ENCODE data around the gene CNTNAP2. TPM values are rescaled to one million over a fixed set of nuclear protein-coding genes. Genes with fewer than 3 reads are reported as not detected.

CNTNAP2 gene
- total RNA-seq, 4 donors from 2014 or later = not detected

GRCh38 chr7:146740039-146740438, 623.4 kb downstream of the CNTNAP2 start:
- DNase-seq (no peak), ATAC-seq (no peak)
- H3K27me3 ChIP-seq = no peaks in the 10 kb centered on the region
- H3K27ac ChIP-seq = no peak overlapping the region
- in situ Hi-C loops (cut with MboI; ENCODE audit: low sequenced_read_pairs in 4 of 4) (no loop called here), intact Hi-C loops (cut with DNase I; ENCODE audit: low total_unique reads) (no loop called here)
- no peak for TF ChIP-seq CTCF (IDR thresholded peaks at IDR 0.05 in 4 of 5, conservative IDR thresholded peaks at IDR 0.05 in 1 of 5)
- TF ChIP-seq POLR2A (IDR thresholded peaks at IDR 0.05) = no peak
- peaks cover 0 to 4% (median 0%) of the 10 kb centered on the region in 3 donors for H3K9me3 ChIP-seq
- H3K36me3 ChIP-seq = no peaks in the 10 kb centered on the region
- H3K4me3 ChIP-seq = no peak overlapping the region
- no peaks in the 10 kb centered on the region for H3K4me1 ChIP-seq

- in situ Hi-C loops (cut with MboI; ENCODE audit: low sequenced_read_pairs in 4 of 4) (no loop called here), intact Hi-C loops (cut with DNase I; ENCODE audit: low total_unique reads) (no loop called here)
- TF ChIP-seq CTCF (IDR thresholded peaks at IDR 0.05 in 4 of 5, conservative IDR thresholded peaks at IDR 0.05 in 1 of 5) = no peak
- no peak for TF ChIP-seq POLR2A (IDR thresholded peaks at IDR 0.05)
- Histone ChIP-seq H3K27ac (no peak overlapping the region), H3K36me3 (no peaks in the 10 kb centered on the region), H3K27me3 (no peaks in the 10 kb centered on the region), H3K9me3 (peaks cover 0 to 4% (median 0%) of the 10 kb centered on the region in 3 donors), H3K4me3 (no peak overlapping the region), H3K4me1 (no peaks in the 10 kb centered on the region)
- no peak for DNase-seq
- no peak for ATAC-seq
Measured at GRCh38 chr7:146741911-146742310, 625.3 kb downstream of the CNTNAP2 start.

- intact Hi-C loops (cut with DNase I; ENCODE audit: low total_unique reads) = no loop called here
- no peaks in the 10 kb centered on the region for H3K4me1 ChIP-seq
- no peaks in the 10 kb centered on the region for H3K9me3 ChIP-seq
- DNase-seq (no peak), ATAC-seq (no peak)
- no peaks in the 10 kb centered on the region for H3K27me3 ChIP-seq
- in situ Hi-C loops (cut with MboI; ENCODE audit: low sequenced_read_pairs in 4 of 4) = no loop called here
- no peak overlapping the region for H3K27ac ChIP-seq
- H3K36me3 ChIP-seq = no peaks in the 10 kb centered on the region
- no peak for TF ChIP-seq CTCF (IDR thresholded peaks at IDR 0.05 in 4 of 5, conservative IDR thresholded peaks at IDR 0.05 in 1 of 5)
- no peak for TF ChIP-seq POLR2A (IDR thresholded peaks at IDR 0.05)
- no peak overlapping the region for H3K4me3 ChIP-seq
Measured at GRCh38 chr7:146754385-146754784, 637.8 kb downstream of the CNTNAP2 start.

GRCh38 chr7:146755585-146755984, 639.0 kb downstream of the CNTNAP2 start:
- Histone ChIP-seq H3K36me3 (no peaks in the 10 kb centered on the region), H3K27me3 (no peaks in the 10 kb centered on the region), H3K4me3 (no peak overlapping the region), H3K27ac (no peak overlapping the region), H3K9me3 (no peaks in the 10 kb centered on the region), H3K4me1 (no peaks in the 10 kb centered on the region)
- intact Hi-C loops (cut with DNase I; ENCODE audit: low total_unique reads) (no loop called here), in situ Hi-C loops (cut with MboI; ENCODE audit: low sequenced_read_pairs in 4 of 4) (no loop called here)
- TF ChIP-seq CTCF (IDR thresholded peaks at IDR 0.05 in 4 of 5, conservative IDR thresholded peaks at IDR 0.05 in 1 of 5) = no peak
- no peak for TF ChIP-seq POLR2A (IDR thresholded peaks at IDR 0.05)
- ATAC-seq = no peak
- no peak for DNase-seq

- no peaks in the 10 kb centered on the region for H3K27me3 ChIP-seq
- TF ChIP-seq POLR2A (IDR thresholded peaks at IDR 0.05) = no peak
- TF ChIP-seq CTCF (IDR thresholded peaks at IDR 0.05 in 4 of 5, conservative IDR thresholded peaks at IDR 0.05 in 1 of 5) = no peak
- no peak overlapping the region for H3K27ac ChIP-seq
- DNase-seq (no peak), ATAC-seq (no peak)
- intact Hi-C loops (cut with DNase I; ENCODE audit: low total_unique reads) = no loop called here
- no peaks in the 10 kb centered on the region for H3K9me3 ChIP-seq
- H3K36me3 ChIP-seq = no peaks in the 10 kb centered on the region
- H3K4me1 ChIP-seq = no peaks in the 10 kb centered on the region
- in situ Hi-C loops (cut with MboI; ENCODE audit: low sequenced_read_pairs in 4 of 4) = no loop called here
- H3K4me3 ChIP-seq = no peak overlapping the region
Measured at GRCh38 chr7:146764458-146764857, 647.9 kb downstream of the CNTNAP2 start.

Data from gastrocnemius medialis (tissue), 4 donors.